ENCODE results near the gene ITGAV. TPM values are rescaled to one million over a fixed set of nuclear protein-coding genes. Genes with fewer than 3 reads are reported as not detected.

Gene ITGAV
- total RNA-seq, 2 experiments from 2014 or later: 4.9 to 5.6 TPM

- H3K4me1 Mint-ChIP-seq (ENCODE audit: low read depth): peaks cover 4% of the 10 kb centered on the region
- H3K9me3 Mint-ChIP-seq (ENCODE audit: insufficient read depth): no peaks in the 10 kb centered on the region
- no peak for DNase-seq
- no peak overlapping the region for H3K4me3 Mint-ChIP-seq
- ATAC-seq: no peak
- no peaks in the 10 kb centered on the region for H3K27me3 Mint-ChIP-seq (ENCODE audit: low read depth)
- no peaks in the 10 kb centered on the region for H3K36me3 Mint-ChIP-seq (ENCODE audit: low read depth)
- ChIA-PET POLR2A (no interaction called here), CTCF (interaction anchor here (1.3 kb wide), 1 partner anchor 140 kb away, joined by 6 read pairs; no protein-coding TSS in a partner anchor)
- H3K27ac Mint-ChIP-seq: no peak overlapping the region
These were observed 54.9 kb downstream of the ITGAV start for GRCh38 chr2:186644791-186645190.

GRCh38 chr2:186645999-186646398 is 56.1 kb downstream of the ITGAV start:
- Mint-ChIP-seq H3K27me3 (ENCODE audit: low read depth) (no peaks in the 10 kb centered on the region), H3K4me1 (ENCODE audit: low read depth) (no peaks in the 10 kb centered on the region), H3K36me3 (ENCODE audit: low read depth) (no peaks in the 10 kb centered on the region), H3K9me3 (ENCODE audit: insufficient read depth) (no peaks in the 10 kb centered on the region), H3K4me3 (no peak overlapping the region), H3K27ac (no peak overlapping the region)
- DNase-seq (no peak), ATAC-seq (no peak)
- ChIA-PET CTCF (no interaction called here), POLR2A (no interaction called here)

DNA sequence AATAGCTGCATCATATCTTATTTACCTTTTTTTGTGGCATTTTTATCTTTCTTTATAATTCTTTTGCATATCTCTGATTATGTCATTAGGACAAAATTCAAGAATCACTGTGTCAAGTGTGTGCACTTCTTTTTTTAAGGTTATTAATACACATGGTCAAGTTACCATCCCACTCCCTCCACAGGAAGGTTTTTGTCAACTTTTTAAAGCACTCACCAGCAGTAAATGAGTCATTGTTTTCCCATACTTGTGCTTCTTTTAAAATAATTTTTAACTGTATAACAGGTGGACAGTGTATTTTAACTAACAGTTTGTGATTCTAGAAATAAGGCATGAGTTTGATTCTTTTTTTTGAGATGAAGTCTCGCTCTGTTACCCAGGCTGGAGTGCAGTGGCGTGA is 58.3 kb downstream of the ITGAV start:
- ChIA-PET POLR2A (no interaction called here), CTCF (interaction anchor here (1.2 kb wide), 1 partner anchor 59 kb away, joined by 3 read pairs; the partner anchor contains the start of gene ITGAV)
- Mint-ChIP-seq H3K27ac (no peak overlapping the region), H3K36me3 (ENCODE audit: low read depth) (no peaks in the 10 kb centered on the region), H3K4me3 (no peak overlapping the region), H3K4me1 (ENCODE audit: low read depth) (no peaks in the 10 kb centered on the region), H3K9me3 (ENCODE audit: insufficient read depth) (no peaks in the 10 kb centered on the region), H3K27me3 (ENCODE audit: low read depth) (no peaks in the 10 kb centered on the region)
- ATAC-seq (no peak), DNase-seq (no peak)

- no peak overlapping the region for H3K27ac Mint-ChIP-seq
- H3K4me3 Mint-ChIP-seq: no peak overlapping the region
- ATAC-seq (no peak), DNase-seq (no peak)
- H3K4me1 Mint-ChIP-seq (ENCODE audit: low read depth): no peaks in the 10 kb centered on the region
- no peaks in the 10 kb centered on the region for H3K27me3 Mint-ChIP-seq (ENCODE audit: low read depth)
- CTCF ChIA-PET: no interaction called here
- POLR2A ChIA-PET: no interaction called here
- no peaks in the 10 kb centered on the region for H3K9me3 Mint-ChIP-seq (ENCODE audit: insufficient read depth)
- peaks cover 4% of the 10 kb centered on the region for H3K36me3 Mint-ChIP-seq (ENCODE audit: low read depth)
These were observed 63.7 kb downstream of the ITGAV start for GRCh38 chr2:186653511-186653910.

- ChIA-PET POLR2A (no interaction called here), CTCF (no interaction called here)
- H3K9me3 Mint-ChIP-seq (ENCODE audit: insufficient read depth): no peaks in the 10 kb centered on the region
- no peaks in the 10 kb centered on the region for H3K27me3 Mint-ChIP-seq (ENCODE audit: low read depth)
- no peak overlapping the region for H3K4me3 Mint-ChIP-seq
- DNase-seq (no peak), ATAC-seq (no peak)
- no peak overlapping the region for H3K27ac Mint-ChIP-seq
- H3K4me1 Mint-ChIP-seq (ENCODE audit: low read depth): no peaks in the 10 kb centered on the region
- H3K36me3 Mint-ChIP-seq (ENCODE audit: low read depth): peaks cover 8% of the 10 kb centered on the region
These were observed 69.5 kb downstream of the ITGAV start for GRCh38 chr2:186659383-186659782.

GRCh38 chr2:186664385-186665043 is 74.7 kb downstream of the ITGAV start:
- Mint-ChIP-seq H3K36me3 (ENCODE audit: low read depth) (peaks cover 27% of the 10 kb centered on the region), H3K9me3 (ENCODE audit: insufficient read depth) (no peaks in the 10 kb centered on the region), H3K27ac (no peak overlapping the region), H3K27me3 (ENCODE audit: low read depth) (no peaks in the 10 kb centered on the region), H3K4me3 (no peak overlapping the region), H3K4me1 (ENCODE audit: low read depth) (no peaks in the 10 kb centered on the region)
- CTCF ChIA-PET: interaction anchor here (1.3 to 1.6 kb wide), 2 partner anchors 22 to 23 kb away, joined by 4 to 5 read pairs; no protein-coding TSS in a partner anchor
- no peak for DNase-seq
- POLR2A ChIA-PET: no interaction called here
- no peak for ATAC-seq

GRCh38 chr2:186669146-186669545 is 79.3 kb downstream of the ITGAV start:
- ChIA-PET POLR2A (no interaction called here), CTCF (no interaction called here)
- peaks cover 62% of the 10 kb centered on the region for H3K36me3 Mint-ChIP-seq (ENCODE audit: low read depth)
- no peak for DNase-seq
- no peak overlapping the region for H3K4me3 Mint-ChIP-seq
- H3K4me1 Mint-ChIP-seq (ENCODE audit: low read depth): no peaks in the 10 kb centered on the region
- H3K27me3 Mint-ChIP-seq (ENCODE audit: low read depth): no peaks in the 10 kb centered on the region
- no peak for ATAC-seq
- no peak overlapping the region for H3K27ac Mint-ChIP-seq
- H3K9me3 Mint-ChIP-seq (ENCODE audit: insufficient read depth): peaks cover 12% of the 10 kb centered on the region

- ChIA-PET POLR2A (no interaction called here), CTCF (no interaction called here)
- Mint-ChIP-seq H3K4me3 (no peak overlapping the region), H3K9me3 (ENCODE audit: insufficient read depth) (peaks cover 12% of the 10 kb centered on the region), H3K4me1 (ENCODE audit: low read depth) (no peaks in the 10 kb centered on the region), H3K36me3 (ENCODE audit: low read depth) (peaks cover 63% of the 10 kb centered on the region), H3K27ac (no peak overlapping the region), H3K27me3 (ENCODE audit: low read depth) (no peaks in the 10 kb centered on the region)
- no peak for DNase-seq
- no peak for ATAC-seq
These were observed 81.0 kb downstream of the ITGAV start for GRCh38 chr2:186670831-186671230.

DNA sequence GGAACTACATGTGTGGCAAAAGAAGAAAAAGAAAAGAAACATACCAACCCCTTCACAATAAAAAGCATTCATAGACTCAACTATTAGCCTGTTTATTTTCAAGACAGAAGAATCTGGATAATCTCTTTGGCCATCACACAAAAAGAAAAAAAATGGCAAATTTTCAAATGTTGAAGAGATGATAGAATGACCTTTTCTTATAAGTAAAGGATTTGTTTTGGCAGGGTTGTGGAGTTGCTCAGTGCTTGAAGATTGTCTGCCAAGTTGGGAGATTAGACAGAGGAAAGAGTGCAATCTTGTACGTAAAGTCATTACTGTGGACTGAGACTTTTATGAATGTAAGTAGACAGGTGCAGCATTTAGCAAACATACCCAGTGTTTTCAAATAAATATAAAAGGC is 85.5 kb downstream of the ITGAV start:
- DNase-seq: no peak
- CTCF ChIA-PET: no interaction called here
- no peak overlapping the region for H3K27ac Mint-ChIP-seq
- H3K4me3 Mint-ChIP-seq: no peak overlapping the region
- H3K4me1 Mint-ChIP-seq (ENCODE audit: low read depth): no peaks in the 10 kb centered on the region
- peaks cover 43% of the 10 kb centered on the region for H3K36me3 Mint-ChIP-seq (ENCODE audit: low read depth)
- peaks cover 12% of the 10 kb centered on the region for H3K9me3 Mint-ChIP-seq (ENCODE audit: insufficient read depth)
- POLR2A ChIA-PET: interaction anchor here (0.6 kb wide), 1 partner anchor 599 kb away, joined by 3 read pairs; no protein-coding TSS in a partner anchor
- ATAC-seq: no peak
- no peaks in the 10 kb centered on the region for H3K27me3 Mint-ChIP-seq (ENCODE audit: low read depth)

DNA sequence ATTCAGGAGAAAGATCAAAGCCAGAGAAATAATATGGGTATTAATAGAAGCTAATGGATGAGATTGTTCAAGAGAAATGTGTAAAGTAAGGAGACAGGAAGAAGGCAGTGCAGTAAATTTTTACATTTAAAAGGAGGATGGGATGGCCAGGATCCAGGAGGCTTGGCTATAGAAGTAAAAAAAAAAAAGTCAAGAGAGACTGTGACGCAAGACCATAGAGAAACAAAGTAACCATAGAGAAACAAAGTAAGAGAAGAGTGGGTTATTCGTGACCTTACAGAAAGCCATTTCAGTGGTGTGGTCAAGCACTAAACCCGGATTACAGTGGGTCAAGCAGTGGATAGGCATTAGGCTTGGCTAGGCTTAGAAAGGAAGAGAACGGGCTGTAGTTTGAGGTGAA is 93.5 kb downstream of the ITGAV start:
- H3K9me3 Mint-ChIP-seq (ENCODE audit: insufficient read depth): peaks cover 12% of the 10 kb centered on the region
- no peaks in the 10 kb centered on the region for H3K4me1 Mint-ChIP-seq (ENCODE audit: low read depth)
- no peak for ATAC-seq
- no peak for DNase-seq
- H3K27ac Mint-ChIP-seq: no peak overlapping the region
- peaks cover 2% of the 10 kb centered on the region for H3K36me3 Mint-ChIP-seq (ENCODE audit: low read depth)
- no peak overlapping the region for H3K4me3 Mint-ChIP-seq
- no peaks in the 10 kb centered on the region for H3K27me3 Mint-ChIP-seq (ENCODE audit: low read depth)
- CTCF ChIA-PET: no interaction called here
- POLR2A ChIA-PET: no interaction called here

DNA sequence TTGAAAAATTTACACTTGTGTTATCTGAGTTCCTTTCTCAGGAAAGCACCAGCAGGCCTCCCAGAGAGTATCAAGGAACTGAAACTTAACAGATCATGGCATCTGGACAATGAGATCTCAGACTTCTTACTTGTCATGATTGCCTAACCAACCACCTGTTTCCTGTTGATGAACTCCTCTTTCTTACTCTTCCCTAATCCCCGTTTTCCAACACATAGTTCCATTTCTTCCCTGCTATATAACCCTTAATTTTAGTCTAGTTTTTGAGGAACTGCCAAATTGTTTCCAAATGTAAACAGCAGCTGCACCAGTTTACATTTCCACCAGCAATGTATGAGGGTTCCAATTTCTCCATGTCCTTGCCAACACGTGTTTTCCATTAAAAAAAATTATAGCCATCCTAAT is 98.0 kb downstream of the ITGAV start:
- Mint-ChIP-seq H3K36me3 (ENCODE audit: low read depth) (no peaks in the 10 kb centered on the region), H3K9me3 (ENCODE audit: insufficient read depth) (peaks cover 16% of the 10 kb centered on the region), H3K27me3 (ENCODE audit: low read depth) (peaks cover 6% of the 10 kb centered on the region), H3K4me1 (ENCODE audit: low read depth) (no peaks in the 10 kb centered on the region), H3K4me3 (no peak overlapping the region), H3K27ac (no peak overlapping the region)
- CTCF ChIA-PET: no interaction called here
- POLR2A ChIA-PET: no interaction called here
- no peak for ATAC-seq
- no peak for DNase-seq

- POLR2A ChIA-PET: no interaction called here
- no peak overlapping the region for H3K4me3 Mint-ChIP-seq
- CTCF ChIA-PET: no interaction called here
- H3K36me3 Mint-ChIP-seq (ENCODE audit: low read depth): no peaks in the 10 kb centered on the region
- H3K9me3 Mint-ChIP-seq (ENCODE audit: insufficient read depth): peaks cover 16% of the 10 kb centered on the region
- ATAC-seq (no peak), DNase-seq (no peak)
- H3K27ac Mint-ChIP-seq: no peak overlapping the region
- H3K27me3 Mint-ChIP-seq (ENCODE audit: low read depth): peaks cover 7% of the 10 kb centered on the region
- H3K4me1 Mint-ChIP-seq (ENCODE audit: low read depth): no peaks in the 10 kb centered on the region
These were observed 99.0 kb downstream of the ITGAV start for GRCh38 chr2:186688813-186689212.

GRCh38 chr2:186690786-186691185 is 100.9 kb downstream of the ITGAV start:
- DNase-seq (no peak), ATAC-seq (no peak)
- Mint-ChIP-seq H3K27ac (no peak overlapping the region), H3K36me3 (ENCODE audit: low read depth) (no peaks in the 10 kb centered on the region), H3K9me3 (ENCODE audit: insufficient read depth) (peaks cover 16% of the 10 kb centered on the region), H3K27me3 (ENCODE audit: low read depth) (peaks cover 25% of the 10 kb centered on the region), H3K4me3 (no peak overlapping the region), H3K4me1 (ENCODE audit: low read depth) (peaks cover 4% of the 10 kb centered on the region)
- POLR2A ChIA-PET: no interaction called here
- CTCF ChIA-PET: no interaction called here
